Measurements from ENCODE around the gene MOGAT2.
"Not testable (repeated sequence)": the region's sequence is repeated elsewhere in the genome, so short reads cannot be mapped to it uniquely, and the experiment has no call there.

DNA sequence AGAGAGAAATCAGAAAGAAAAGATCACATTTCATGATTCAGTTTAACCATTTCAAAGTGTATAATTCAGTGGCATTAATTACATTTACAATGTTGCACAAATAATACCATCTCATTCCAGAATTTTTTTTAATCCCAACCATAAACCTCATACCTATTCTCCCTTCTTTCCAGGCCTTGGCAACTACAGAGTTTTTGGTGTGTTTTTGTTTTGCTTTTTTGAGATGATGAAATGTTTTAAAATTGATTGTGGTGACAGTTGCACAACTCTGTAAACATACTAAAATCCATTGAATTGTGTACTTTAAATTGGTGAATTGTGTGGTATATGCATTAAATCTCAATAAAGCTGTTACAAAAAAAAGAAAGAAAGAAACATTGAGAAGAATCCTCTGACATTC lies 37.3 kb downstream of the MOGAT2 start:
- TF ChIP-seq, protein P1, sequence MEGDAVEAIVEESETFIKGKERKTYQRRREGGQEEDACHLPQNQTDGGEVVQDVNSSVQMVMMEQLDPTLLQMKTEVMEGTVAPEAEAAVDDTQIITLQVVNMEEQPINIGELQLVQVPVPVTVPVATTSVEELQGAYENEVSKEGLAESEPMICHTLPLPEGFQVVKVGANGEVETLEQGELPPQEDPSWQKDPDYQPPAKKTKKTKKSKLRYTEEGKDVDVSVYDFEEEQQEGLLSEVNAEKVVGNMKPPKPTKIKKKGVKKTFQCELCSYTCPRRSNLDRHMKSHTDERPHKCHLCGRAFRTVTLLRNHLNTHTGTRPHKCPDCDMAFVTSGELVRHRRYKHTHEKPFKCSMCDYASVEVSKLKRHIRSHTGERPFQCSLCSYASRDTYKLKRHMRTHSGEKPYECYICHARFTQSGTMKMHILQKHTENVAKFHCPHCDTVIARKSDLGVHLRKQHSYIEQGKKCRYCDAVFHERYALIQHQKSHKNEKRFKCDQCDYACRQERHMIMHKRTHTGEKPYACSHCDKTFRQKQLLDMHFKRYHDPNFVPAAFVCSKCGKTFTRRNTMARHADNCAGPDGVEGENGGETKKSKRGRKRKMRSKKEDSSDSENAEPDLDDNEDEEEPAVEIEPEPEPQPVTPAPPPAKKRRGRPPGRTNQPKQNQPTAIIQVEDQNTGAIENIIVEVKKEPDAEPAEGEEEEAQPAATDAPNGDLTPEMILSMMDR (IDR thresholded peaks at IDR 0.05; ENCODE audit: insufficient read depth, low read length): not testable (repeated sequence)
- TF ChIP-seq POLR2AphosphoS5, GABPA (IDR thresholded peaks at IDR 0.05; ENCODE audit: low read depth): not testable (repeated sequence)
